HG03442 (cell line): Measurements from ENCODE around the gene ZNF169.
"Not testable (repeated sequence)": the region's sequence is repeated elsewhere in the genome, so short reads cannot be mapped to it uniquely, and the experiment has no call there.

Source experiments
- ATAC-seq: cut with Tn5 transposase; IDR thresholded peaks from one replicate; pipeline ENCODE4 v1.9.1; 2021; ENCODE audit warnings: mild to moderate bottlenecking, moderate library complexity; ENCODE audit not compliant: unreplicated experiment

The ZNF169 gene

DNA sequence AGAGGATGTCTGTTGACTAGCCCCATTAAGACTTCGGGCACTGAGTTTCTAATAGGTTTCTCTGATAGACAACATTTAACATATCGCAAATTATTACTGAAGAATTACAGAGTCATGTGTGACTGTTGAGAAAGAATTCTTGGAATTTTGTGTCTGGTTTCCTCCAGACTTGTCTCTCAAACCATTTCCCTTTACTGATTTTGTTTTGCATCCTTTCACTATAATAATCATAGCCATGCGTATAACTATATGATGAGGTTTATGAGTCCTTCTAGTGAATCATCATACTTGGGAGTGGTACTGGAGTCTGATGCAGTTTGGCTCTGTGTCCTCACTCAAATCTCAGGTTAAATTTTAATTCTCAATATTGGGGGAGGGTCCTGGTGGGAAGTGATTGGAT lies 27.0 kb downstream of the ZNF169 start:
- ATAC-seq, result no peak

DNA sequence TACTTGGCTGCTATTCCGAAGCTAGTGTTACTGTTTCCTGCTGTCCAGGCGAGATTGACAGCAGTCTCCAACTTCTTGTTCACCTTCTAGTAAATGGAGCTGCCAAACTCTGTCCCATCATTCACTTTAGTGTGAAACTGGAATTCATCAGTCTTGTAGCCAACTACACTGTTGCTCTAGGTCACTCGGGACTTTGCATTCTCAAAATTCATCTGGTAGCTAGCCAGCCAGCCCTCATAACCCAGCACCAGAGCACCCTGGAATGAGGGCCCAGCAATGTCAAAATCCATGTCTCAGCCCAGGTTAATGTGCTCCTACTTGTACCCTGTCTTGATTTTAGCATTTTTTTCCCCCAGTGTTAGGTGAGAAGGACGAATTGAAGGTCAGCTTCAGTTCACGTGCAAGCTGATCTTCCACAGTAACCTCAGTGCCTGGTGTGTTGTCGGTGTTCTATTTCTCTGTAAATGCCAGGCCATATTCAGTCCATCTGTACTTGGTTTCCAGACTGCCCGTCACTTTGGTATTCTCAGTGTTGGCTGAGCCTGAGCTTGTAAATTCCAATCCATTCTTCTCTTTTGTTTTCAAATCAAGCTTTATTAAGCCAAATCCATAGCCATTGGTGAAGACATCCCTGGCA lies 28.9 kb downstream of the ZNF169 start:
- no peak for ATAC-seq

DNA sequence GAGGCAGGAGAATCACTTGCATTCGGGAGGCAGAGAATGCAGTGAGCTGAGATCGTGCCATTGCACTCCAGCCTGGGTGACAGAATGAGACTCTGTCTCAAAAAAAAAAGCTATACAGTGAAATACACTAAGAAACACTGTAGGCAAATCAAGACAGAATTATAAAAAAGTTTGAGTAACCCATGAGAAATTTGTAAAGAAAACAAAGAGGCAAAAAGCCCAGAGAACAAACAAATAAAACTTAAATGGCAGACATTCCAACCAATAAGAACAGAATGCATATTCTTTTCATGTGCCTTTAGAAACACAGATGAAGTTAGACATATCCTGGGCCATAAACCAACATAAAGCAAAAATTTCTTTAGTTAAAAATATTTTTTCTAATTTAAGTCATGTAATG lies 30.6 kb downstream of the ZNF169 start:
- no peak for ATAC-seq

DNA sequence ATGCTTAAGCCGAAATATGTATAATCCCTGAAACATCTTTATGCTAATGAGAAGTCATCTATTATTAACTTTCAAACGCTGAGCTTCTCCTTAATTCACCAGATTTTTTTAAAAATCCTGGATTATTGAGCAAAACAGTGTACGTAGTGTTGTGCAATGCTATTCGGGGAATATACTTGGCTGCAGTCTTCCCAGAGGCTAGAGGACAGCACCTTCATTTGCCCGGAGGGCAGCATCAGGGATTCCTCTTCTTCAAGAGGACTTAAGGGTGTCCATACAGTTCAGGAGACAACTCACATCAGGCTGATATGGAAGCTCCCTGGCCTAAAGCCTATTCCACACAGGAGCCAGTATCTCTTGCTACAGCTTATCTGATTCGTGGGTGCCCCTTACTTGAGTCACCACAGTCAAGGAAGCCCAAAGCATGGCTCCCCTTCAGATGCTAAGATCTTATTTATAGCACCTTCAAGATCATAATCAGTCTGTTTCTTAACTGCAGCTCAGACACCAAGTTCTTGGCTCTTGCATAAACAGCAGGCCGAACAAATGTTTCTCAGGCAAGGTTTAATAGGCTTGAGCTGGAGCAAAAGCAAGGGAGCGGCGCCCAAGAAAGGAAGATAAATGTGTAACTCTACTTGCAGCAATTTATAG lies 40.0 kb downstream of the ZNF169 start:
- no peak for ATAC-seq

DNA sequence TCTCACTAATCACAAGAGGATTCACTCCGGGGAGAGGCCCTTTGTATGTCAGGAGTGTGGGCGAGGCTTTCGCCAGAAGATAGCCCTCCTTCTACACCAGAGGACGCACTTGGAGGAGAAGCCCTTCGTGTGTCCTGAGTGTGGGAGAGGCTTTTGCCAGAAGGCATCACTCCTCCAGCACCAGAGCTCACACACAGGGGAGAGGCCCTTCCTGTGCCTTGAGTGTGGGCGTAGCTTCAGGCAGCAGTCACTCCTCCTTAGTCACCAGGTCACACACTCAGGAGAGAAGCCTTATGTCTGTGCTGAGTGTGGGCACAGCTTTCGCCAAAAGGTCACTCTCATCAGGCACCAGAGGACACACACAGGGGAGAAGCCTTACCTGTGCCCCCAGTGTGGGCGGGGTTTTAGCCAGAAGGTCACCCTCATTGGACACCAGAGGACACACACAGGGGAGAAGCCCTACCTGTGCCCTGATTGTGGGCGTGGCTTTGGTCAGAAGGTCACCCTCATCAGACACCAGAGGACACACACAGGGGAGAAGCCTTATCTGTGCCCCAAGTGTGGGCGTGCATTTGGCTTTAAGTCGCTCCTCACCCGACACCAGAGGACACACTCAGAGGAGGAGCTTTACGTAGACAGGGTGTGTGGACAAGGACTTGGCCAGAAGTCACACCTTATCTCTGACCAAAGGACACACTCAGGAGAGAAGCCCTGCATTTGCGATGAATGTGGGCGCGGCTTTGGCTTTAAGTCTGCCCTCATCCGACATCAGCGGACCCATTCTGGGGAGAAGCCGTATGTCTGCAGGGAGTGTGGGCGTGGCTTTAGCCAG lies 41.6 kb downstream of the ZNF169 start:
- no peak for ATAC-seq

DNA sequence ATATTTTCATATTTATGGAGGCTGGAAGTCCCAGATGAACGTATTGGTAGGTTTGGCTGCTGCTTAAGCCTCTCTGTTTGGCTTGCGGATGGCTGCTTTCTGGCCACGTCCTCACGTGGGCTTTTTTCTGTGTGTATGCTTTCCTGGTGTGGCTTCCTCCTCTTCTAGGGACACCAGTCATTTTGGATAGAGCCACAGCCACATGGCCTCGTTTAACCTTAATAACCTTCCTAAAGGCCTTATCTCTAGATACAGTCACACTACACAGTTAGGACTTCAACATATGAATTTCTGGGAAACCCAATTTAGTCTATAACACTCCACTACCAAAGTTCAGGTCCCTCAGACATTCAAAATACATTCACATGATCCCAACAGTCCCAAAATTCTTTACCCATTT lies 42.5 kb downstream of the ZNF169 start:
- no peak for ATAC-seq

DNA sequence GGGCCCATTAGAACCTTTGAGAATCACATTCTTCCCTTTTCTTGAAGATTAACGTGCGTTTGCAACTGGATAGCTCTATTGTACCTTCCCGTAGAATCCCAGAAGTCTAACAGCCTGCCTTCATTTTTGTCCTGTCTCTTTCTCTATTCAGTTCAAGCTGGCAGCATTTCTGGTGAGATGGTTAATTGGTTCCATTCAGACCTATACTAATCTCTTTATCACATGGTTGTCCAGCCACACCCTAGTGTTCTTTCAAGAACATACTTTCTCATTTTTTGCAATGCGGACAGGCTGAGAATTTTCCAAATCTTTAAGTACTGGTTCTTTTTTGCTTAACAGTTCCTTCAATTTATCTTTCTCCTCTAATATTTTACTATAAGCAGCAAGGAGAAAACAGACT lies 43.3 kb downstream of the ZNF169 start:
- no peak for ATAC-seq

DNA sequence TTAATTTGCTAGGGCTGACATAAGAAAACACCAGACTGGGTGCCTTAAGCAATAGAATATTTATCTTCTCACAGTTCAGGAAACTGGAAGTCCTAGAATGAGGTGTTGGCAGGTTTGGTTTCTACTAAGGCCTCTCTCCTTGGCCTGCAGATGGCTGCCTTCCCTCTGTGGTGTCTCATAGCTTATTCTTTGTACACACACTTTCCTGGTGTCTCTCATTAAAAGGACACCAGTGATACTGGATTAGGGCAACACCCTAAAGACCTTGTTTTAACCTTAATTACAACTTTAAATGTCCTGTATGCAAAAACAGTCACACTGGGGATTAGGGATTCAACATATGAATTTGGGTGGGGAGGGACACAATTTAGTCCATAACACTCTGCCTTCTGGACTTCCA lies 44.2 kb downstream of the ZNF169 start:
- ATAC-seq, result no peak

DNA sequence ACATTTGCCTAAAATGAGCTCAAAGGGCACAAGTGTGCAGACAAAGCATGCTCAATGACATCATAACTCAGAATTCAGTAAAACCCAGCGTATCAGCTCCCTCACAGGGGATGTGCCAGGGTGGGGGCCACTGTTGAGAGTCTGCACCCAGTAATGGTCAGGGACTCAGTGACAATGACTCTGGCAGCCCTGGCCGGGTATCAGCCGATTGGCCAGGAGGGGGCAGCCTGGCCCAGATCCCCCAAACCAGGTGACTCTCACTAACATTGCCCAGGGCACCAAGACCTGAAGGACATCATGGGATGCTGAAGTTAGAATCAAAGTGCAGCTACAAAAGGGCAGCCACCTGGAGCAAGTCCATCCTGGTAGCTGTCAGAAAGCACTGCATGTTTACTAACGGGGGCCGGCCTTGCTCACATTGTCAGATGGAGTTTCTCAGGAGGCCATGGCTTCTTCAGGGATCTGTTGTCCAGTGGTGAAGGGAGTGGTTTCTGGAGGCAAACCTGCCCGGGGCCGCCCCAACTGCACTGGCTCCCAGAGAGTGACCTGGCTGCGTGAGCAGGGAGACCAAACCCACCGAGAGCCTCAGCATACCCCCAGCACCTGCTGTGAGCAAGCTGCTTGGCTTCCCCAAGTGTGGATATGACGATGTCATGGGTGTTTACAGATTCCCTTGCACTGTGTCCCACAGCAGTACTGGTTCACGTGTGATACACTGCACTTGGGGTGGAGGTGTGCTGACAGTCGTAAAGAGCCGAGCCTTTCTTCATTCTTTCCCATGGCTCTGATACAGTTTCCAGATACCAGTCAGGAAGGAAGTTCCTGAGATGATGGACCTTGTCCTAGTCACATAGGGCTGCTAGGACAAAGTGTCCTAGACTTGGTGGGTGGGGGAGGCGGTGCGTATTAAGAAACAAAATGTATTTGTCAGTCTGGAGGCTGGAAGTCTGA lies 56.2 kb downstream of the ZNF169 start:
- not testable (repeated sequence) for ATAC-seq

DNA sequence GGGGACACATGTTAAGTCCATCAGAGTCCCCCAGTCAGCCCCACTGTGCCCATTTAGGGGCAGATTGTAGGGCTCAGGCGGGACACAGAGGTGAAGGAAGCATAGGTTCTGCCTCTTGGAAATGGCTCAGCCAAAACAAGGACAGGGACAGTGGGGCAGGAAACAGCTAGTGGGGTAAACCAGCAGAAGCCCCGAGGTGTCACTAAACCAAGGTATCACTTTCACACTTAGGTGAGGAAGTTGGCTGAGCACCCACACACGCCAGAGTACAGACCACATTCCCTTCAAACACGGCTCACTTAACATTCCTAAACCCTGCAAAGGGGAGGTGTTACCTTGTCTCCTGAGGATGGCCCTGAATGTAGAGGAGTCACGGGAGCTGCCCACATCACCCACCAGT lies 57.1 kb downstream of the ZNF169 start:
- not testable (repeated sequence) for ATAC-seq

DNA sequence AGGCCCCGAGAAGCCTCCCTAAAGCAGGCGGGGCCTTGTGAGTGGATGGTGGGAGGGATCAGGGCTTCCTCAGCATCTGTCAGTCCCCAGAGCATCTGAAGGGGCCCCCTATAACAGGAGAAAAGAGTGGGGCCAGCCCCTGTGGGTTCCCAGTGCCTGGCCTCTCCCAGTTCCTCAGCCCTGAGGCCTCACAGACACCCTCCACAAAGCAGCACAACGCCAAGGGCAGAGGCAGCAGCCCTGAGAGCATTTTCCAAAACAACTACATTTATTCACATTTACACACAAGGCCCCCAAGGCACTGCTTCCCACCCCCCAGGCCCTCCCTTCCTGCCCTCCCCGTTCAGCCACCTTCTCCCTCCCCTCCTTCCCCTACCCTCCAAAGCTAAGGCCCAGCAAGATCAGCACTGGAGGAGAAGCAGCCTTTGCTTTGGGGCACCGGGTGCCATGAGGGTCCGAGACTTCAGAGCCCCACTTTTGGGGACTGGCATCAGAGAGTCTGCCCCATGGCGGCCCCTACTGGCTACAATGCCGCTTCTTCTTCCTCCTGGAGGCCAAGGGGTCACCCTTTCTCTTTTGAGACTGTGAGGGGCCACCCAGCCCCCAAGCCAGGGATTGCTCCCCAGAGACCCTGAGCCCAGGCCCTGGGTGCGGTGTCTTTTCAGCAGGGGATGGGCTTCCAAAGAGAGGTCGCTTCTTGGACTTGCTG lies 59.0 kb downstream of the ZNF169 start:
- ATAC-seq, result not testable (repeated sequence)

DNA sequence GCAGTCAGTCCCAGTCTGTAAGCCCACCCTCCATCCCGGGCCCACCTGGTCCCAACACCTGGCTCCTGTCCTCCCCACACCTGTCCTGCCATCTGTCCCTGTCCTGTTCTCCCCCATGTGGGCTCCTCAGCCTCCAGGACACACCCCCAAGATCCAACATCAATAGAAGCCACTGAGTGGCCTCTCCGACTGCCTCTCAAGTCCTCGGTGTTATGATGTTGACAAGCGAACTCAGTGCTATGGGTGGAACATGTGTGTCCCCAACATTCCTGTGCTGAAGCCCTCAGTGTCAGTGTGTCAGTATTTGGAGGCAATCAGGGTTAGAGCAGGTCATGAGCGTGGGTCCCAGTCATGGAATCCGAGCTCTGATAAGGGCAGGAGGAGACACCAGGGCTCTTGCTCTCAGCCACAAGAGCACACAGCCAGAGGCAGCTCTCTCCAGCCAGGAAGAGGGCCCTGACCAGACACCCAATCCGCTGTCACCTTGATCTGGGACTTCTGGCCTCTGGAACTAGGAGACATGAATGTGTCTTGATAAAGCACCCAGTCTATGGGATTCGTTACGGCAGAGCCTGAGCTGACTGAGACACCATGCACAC lies 63.3 kb downstream of the ZNF169 start:
- ATAC-seq, result not testable (repeated sequence)

DNA sequence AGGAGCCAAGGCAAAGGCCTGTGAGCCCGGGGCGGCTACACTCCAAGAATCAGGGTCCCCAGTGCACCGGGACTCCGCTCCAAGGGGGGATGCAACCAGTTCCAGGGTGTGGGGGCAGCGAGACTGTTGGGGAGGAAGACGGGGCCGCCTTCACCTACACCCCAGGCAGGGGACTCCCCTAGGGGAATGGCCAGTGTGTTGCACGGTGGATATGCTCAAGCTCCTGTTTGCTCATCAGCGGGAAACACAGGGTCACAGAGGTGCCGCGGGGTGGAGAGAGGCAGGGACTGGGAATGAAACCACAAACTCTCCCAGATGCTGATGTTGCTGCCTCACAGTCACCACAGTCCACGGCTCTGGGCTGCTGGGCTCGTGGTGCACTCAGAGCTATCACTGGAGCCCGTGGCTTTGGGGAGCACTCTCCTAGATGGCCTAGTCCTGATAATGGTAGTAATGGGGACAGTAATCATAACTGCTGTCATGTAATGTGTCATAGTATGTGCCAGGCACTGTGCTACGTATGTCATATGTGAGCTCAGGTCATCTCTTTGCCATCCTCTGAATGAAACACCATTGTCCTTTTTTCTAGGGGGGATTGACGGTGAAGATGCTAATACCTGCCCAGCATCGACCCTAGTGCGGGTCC lies 64.2 kb downstream of the ZNF169 start:
- not testable (repeated sequence) for ATAC-seq

DNA sequence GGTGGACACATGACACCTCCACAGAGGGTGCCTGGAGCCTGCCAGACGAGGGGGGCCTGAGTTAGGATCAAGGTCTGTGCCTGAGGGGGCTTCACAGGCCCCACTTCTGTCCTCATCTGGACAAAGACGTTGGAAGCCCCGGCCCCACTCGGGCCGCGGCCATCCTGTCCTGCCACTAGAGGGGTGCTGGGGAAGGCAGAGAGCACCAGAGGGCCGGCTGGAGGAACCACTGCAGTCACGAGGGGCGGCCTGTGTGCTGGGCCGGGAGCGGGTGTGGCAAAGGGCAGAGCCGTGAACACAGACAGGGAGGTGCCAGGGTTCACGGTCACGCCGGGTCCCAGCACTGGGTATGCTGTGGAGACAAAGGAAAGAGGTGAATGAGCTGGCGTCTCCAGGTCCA lies 66.5 kb downstream of the ZNF169 start:
- ATAC-seq, result not testable (repeated sequence)

DNA sequence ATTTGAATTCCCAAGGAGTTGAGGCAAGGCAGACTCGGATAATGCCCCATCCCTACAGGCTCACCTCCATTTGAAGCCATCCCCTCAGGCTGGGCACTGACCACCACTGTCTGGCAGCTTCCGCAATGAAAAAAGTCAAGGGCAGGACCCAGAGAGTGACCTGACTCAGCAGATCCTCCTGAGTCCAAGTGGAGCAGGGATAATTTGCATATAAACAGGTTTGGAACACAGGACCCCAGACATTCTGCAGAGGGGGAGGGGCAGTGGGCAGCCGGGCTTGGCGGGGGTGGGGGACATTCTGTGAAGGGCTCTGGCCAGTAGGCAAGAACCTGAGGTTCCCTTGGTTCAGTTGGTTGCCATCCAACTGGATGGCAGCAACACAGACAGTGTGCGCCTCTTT lies 69.4 kb downstream of the ZNF169 start, which contains the start of gene NUTM2F:
NUTM2F (minus strand) TSS at position 101 of the 400 bp plus-strand sequence; CDS start at position 80, 21 bp downstream.
- ATAC-seq, result not testable (repeated sequence)

DNA sequence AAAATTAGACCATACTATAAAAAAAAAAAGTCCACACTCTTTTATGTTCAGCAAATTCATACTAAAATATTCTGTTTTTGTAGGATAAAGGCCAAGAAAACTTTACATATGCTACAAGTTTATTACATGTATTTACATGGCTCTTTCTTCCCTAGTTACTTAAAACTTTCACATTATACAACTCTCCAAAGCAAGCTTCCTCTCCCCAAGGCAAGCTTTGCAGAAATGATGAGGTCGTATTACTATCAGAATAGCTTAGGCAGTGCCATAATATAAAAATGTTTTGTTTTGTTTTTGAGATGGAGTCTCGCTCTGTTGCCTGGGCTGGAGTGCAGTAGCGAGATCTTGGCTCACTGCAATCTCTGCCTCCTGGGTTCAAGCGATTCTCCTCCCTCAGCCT lies 77.3 kb downstream of the ZNF169 start:
- not testable (repeated sequence) for ATAC-seq

DNA sequence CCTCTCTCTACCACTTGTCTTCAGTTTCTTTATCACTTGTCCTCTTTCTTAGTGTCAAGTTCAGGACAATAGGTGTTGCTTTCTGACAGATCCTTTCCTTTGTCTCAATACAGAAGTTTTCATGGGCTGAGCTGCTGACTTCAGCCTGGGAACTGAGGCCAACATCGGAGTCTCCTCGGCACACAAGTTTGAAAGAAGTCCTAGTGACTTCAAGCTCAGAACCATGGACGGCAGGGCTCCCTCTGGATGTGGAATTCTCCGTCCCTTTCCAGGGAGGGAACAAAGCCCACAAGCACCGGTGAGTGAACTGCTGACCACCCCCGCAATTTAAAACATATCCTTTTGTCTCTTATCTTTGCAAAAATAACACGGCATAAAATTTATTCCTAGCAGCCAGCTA lies 79.6 kb downstream of the ZNF169 start:
- ATAC-seq, result not testable (repeated sequence)

DNA sequence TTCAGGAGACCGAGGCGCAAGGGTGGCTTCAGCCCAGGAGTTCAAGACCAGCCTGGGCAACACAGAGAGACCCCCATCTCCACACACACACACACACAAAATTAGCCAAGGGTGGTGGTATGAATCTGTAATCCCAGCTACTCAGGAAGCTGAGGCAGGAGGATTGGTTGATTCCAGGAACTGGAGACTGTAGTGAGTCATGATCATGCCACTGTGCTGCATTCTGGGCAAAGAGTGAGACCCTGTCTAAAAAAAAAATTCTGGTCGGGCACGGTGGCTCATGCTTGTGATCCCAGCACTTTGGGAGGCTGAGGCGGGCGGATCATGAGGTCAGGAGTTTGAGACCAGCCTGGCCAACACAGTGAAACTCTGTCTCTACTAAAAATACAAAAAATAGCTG lies 80.6 kb downstream of the ZNF169 start:
- ATAC-seq, result not testable (repeated sequence)

DNA sequence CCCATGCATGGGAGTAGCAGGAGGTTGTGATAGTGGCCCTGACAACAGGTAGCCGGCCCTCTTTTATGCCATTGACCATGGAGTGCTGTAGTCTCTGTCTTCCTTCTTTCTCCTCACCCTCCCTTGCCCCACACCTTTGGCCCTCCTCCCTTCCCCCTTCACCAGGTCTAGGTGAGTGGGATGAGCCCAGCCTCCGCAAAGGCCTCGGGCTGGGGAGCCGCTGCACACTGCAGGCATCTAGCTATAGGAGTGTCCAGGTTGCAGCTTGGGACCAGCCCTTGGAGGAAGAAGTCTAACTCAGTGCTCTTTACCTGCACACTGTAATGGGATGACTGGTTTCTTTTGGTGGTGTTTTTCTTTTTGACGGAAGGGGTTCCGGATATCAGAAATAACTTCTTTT lies 81.7 kb downstream of the ZNF169 start:
- ATAC-seq, result not testable (repeated sequence)
